GM21619 (cell line): Measurements from ENCODE around the gene LRIT3.
"Not testable (repeated sequence)": the region's sequence is repeated elsewhere in the genome, so short reads cannot be mapped to it uniquely, and the experiment has no call there.

Experiments
- ATAC-seq: cut with Tn5 transposase; IDR thresholded peaks from one replicate; pipeline ENCODE4 v1.9.1; 2021; ENCODE audit not compliant: unreplicated experiment

LRIT3 gene

GRCh38 chr4:109848501-109848900, 594 bp downstream of the LRIT3 start:
- no peak for ATAC-seq

GRCh38 chr4:109850601-109851000, 2.7 kb downstream of the LRIT3 start:
- no peak for ATAC-seq

GRCh38 chr4:109859426-109860300, 11.8 kb downstream of the LRIT3 start:
- ATAC-seq = not testable (repeated sequence)

DNA sequence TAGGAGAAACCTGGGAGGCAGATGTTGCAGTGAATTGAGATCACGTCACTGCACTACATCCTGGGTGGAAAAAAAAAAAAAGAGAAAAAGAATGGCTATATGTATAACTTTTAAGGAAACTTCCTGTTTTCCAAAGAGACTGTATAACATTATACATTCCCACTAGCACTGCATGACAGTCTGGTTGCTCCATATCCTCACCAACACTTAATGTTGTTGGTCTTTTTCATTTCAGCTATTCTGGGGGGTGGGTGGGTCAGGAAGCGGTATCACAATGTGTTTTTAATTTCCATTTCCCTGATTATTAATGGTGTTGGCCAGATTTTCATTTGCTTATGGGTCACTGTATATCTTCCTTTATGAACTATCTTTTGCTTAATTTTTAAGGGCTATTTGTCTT, 13.4 kb downstream of the LRIT3 start:
- no peak for ATAC-seq

GRCh38 chr4:109861916-109862511, 14.1 kb downstream of the LRIT3 start:
- ATAC-seq = no peak

DNA sequence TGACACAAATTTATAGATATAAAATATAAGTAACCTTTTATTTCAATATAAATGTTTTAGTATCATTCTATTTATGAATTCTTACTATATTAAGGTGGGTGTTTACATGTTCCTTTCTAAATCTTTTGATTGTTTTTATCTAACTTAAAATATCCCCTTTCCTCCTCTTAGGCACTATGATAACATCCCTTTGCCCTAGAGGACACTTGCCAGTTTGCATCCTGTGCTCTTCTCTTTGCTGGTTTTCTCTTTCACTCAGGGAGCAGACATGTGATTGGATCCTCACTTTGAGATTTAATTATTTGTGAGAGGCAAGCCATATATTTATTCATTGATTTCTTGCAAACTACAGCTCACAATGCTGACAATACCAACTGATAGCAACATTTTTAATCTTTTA, 16.2 kb downstream of the LRIT3 start:
- no peak for ATAC-seq

GRCh38 chr4:109870061-109870460, 22.2 kb downstream of the LRIT3 start:
- ATAC-seq = no peak

DNA sequence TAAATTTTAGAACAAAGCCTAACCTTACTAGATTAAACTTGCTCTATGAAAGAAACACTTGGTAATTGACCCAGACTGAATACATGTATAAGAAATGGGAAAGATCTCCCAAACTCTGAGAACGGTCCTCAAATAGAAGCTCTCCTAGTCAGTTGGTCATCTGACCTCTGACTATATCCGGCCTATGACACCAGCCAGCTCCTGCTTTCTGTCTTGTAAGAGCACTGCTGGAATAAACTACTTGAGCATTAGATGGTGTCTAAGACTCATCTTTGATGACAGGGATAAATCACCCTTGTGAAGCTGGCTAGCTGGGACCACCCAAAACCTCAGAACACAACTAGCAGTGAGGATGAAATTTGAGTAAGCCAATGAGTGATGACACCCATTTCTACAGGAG, 24.2 kb downstream of the LRIT3 start:
- no peak for ATAC-seq

DNA sequence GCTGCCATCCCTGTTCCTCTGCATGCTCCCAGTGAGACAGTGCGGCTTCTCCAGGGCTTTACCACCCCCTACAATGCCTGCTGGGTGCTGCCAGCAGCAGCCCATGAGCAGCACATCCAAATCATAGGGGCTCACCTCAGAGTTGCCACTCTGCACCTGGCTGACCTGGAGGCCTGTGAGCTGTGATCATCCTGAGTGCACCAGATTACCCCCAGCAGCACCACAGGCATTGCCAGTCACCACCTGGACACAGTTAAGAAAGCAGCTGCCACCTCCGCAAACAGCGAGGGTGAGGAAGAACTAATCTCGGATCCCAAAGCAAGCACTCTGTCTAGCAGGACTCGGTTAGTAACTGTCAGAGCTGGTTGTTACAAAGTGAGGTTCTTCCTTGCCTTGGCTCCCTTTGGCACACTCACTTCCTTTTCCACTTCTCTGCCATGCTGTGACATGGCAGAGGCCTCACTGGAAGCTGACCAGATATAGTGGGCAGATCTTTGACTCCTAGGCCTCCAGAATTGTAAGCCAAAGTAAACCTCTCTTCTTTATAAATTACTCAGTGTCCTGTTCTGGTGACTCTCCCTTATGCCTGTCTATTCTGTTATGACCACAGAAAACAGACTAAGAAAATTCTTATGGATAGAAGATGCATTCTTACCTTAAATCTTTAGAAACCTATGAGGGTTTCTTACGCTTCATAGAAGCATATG, 25.2 kb downstream of the LRIT3 start:
- ATAC-seq = no peak

GRCh38 chr4:109873791-109874514, 26.0 kb downstream of the LRIT3 start:
- no peak for ATAC-seq

DNA sequence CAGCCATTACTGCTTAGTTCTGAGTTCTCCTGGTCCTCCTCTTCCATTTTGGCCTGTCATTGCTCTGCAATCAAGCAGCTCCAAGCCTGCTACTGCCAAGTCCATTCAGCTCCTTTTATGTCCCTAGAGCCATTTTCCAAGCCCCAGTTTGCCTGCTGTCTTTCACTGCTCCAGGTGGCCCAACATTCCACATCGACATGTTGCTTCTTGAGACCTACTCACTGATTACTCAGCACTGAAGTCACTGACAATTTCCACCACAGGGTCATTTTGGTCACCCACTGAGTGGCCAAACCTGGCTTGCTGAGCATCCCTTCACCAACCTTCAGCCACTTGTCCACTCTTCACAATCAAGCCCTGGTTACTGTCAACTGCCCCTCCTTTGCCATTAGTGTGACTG, 27.2 kb downstream of the LRIT3 start:
- ATAC-seq = no peak

DNA sequence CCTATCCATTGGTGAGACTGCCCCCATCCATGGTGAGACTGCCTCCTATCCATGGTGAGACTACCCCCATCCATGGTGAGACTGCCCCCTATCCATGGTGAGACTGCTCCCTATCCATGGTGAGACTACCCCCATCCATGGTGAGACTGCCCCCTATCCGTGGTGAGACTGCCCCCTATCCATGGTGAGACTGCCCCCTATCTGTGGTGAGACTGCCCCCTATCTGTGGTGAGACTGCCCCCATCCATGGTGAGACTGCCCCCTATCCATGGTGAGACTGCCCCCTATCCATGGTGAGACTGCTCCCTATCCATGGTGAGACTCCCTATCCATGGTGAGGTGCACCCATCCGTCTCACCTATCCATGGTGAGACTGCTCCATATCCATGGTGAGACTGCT, 27.6 kb downstream of the LRIT3 start:
- not testable (repeated sequence) for ATAC-seq

GRCh38 chr4:109876634-109877265, 28.8 kb downstream of the LRIT3 start:
- ATAC-seq = no peak

- ATAC-seq = peak; percentile 85
Measured at GRCh38 chr4:109877400-109877799, 29.5 kb downstream of the LRIT3 start.

GRCh38 chr4:109878355-109878754, 30.4 kb downstream of the LRIT3 start:
- no peak for ATAC-seq

GRCh38 chr4:109879081-109879480, 31.2 kb downstream of the LRIT3 start:
- no peak for ATAC-seq

DNA sequence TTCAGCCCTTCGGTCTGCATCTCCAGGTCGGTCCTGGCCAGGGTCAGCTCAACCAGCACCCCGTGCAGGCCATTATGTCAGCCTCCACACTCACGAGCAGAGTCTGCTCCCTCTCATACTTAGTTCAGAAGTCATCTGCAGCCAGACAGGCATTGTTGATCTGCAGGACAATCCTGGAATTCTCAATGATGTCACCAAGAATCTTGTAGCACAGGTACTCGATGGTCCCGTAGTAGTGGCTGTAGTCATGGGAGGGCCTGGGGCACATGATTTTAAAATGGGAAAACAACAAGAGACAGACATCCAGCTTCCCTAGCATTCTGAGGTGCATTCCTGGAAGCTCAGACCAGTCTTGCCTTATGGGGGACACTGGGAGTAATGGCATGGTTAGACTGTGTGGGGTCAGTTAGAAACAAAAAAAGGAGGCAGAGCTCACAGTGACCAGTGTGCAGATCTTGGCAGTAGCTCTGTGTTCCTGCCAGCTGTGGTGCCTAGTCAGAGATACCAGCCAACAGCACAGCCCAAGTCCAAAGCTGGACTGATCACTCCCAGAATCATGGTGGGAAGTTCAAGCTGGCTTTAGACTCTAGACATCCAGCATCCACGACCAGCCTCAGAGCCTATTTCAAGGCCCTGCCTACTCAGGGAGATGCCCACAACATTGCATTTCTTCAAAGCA, 31.9 kb downstream of the LRIT3 start:
- no peak for ATAC-seq

DNA sequence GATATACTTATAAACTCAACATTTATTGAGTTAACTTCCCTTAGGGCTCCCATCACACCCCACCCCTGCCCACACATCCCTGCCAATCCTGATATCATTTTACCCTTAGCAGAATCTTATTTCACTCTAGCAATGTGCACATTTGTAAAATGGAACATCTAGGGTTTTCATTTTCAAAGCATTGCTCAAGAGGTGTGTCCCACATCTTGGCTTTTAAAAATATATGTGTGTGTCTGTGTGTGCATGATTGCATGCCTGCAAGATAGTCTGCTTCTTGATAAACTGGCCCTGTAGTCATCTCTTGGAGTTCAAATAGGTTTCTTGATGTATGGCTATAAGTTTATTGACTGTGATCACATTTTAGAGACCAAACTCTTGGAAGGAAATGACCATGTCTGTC, 38.4 kb downstream of the LRIT3 start:
- ATAC-seq = no peak

- no peak for ATAC-seq
Measured at GRCh38 chr4:109887071-109887470, 39.2 kb downstream of the LRIT3 start.

DNA sequence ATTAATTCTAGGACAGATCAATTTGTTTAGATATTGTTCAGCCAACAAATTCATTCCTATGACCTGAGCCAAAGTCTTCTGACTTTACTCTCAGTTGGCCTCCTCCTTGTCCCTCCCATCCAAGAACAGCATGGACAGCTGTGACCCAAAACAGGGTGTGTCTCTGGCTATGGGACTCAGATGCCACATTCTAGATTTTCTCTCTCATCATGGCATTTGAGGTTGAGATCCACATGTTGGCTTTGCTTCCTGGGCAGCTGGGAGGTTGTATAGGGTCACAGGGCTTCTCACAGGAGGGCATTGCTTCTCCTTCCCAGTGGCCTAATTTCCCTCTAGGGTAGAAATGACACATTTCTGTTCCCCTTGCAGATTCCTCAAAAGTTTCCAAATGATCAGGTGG, 42.2 kb downstream of the LRIT3 start:
- no peak for ATAC-seq
